Smooth muscle cell of the umbilical artery (primary cell): ENCODE results near the gene OR7D4. TPM values are rescaled to one million over a fixed set of nuclear protein-coding genes. Genes with fewer than 3 reads are reported as not detected.

Source experiments
- total RNA-seq: library from RNA; depleted of rRNA; stranded (reverse); fragments of >200 nt; gene quantifications from 2 replicates; pipeline ENCODE4 v1.2.3, GENCODE V29; 2014

OR7D4 gene
- not detected in 2 replicates for total RNA-seq

DNA sequence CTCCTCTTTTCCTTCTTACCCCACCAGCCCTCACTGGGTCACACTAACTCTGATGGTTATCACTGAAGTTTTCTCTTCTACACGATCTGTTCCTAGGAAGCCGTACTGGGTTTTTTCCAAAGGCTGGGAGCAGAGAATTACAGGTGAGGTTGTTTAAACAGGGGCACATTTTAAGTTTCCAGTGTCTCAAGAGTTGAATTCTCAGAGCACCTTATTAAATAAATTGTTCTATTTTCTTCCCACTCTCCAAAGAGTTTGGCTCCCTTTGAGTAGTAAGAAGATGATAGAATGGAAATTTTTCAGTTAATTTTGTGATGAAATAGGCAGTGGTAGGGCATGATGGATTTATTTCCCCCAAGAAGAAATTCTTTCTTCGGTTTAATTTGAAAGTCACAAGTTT lies at the start of gene OR7D4:
TSS of gene OR7D4 (minus strand) at position 101 of the 400 bp plus-strand sequence. CDS start 4,752 bp downstream, outside the sequence.

DNA sequence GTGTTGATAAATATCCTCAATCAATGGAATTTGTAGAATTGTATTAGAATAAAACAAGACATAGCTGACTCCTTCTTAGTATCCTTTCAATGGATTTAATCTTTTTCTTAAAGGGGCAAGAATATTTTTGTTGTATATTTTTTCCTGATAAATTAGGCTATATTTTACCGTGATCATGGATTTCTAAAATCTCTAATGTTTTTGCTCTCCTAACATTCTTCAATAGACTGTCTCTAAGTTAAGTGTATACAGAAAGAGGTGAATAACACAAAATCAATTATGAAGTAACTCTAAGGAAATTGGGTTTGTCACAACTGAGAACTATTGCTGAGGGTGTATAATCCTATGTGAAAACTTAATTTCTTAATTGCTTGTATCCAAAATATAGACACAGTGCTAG lies 31.2 kb upstream of the OR7D4 start, which contains the start of gene OR7E24:
TSS of gene OR7E24 (plus strand) at position 301 of the 400 bp plus-strand sequence. CDS start 114 bp downstream, outside the sequence.

DNA sequence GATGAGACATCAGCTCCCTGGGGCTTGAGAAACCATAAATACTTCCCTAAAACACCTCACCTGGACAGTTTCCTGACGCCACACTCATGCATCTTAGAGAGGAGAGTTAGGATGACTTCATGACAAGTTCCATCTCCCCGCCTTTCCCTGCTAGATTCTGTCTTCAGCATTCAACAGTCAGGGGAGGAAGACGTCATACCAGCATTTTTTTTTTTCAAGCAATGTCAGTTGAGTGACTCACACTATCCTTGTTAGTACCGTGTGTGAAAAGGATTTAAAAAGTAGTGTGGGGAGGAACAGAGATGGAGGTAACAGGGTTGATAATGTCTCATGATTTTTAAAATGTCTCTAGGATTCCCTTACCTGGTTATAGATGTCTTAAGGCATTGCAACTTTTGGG lies 40.5 kb downstream of the OR7D4 start, which contains the start of gene OR7D2:
TSS of gene OR7D2 (plus strand) at position 79 of the 400 bp plus-strand sequence. CDS start 6,803 bp downstream, outside the sequence.

Other genes starting within 250 kb of the OR7D4 start
- gene MUC16, start 209.2 kb downstream of the OR7D4 start, total RNA-seq: not detected in 2 replicates
- gene OR1M1, start 132.5 kb downstream of the OR7D4 start, total RNA-seq: not detected in 2 replicates
- gene OR7G2, start 112.1 kb downstream of the OR7D4 start, total RNA-seq: not detected in 2 replicates
- gene OR7G1, start 103.8 kb downstream of the OR7D4 start, total RNA-seq: not detected in 2 replicates
- not detected in 2 replicates for gene OR7G3, start 92.6 kb downstream of the OR7D4 start, total RNA-seq
- gene ZNF317, start 79.2 kb downstream of the OR7D4 start, total RNA-seq: 13.1 and 17.1 TPM in 2 replicates
- under 0.01 TPM in 1 of 2 replicates, not detected in the other for gene OR7D2, start 40.6 kb downstream of the OR7D4 start, total RNA-seq
- gene OR7E24, start 31.3 kb upstream of the OR7D4 start, total RNA-seq: not detected in 2 replicates
- gene ZNF699, start 90.2 kb upstream of the OR7D4 start, total RNA-seq: 15.4 and 19.0 TPM in 2 replicates
- gene ZNF559, start 104.6 kb upstream of the OR7D4 start, total RNA-seq: 9.2 and 13.7 TPM in 2 replicates
- gene ZNF177, start 143.4 kb upstream of the OR7D4 start, total RNA-seq: 0.97 and 2.1 TPM in 2 replicates
- gene ZNF266, start 216.0 kb upstream of the OR7D4 start, total RNA-seq: 9.2 and 10.4 TPM in 2 replicates